ENCODE data around the gene SMS. TPM values are rescaled to one million over a fixed set of nuclear protein-coding genes. Genes with fewer than 3 reads are reported as not detected.

Gene SMS
- total and polyA plus RNA-seq, 10 of the 15 experiments (the other 5 are each of a cell fraction or from before 2014, with no cell fraction given), result 55.8 to 156 (median 114) TPM

GRCh38 chrX:21944136-21944615 lies 3.7 kb downstream of the SMS start (continued):
- no peak for TF ChIP-seq ZNF687 (IDR thresholded peaks at IDR 0.05)
- no peak for TF ChIP-seq RUNX3 (IDR thresholded peaks at IDR 0.05; ENCODE audit: low read length)
- no peak for TF ChIP-seq ZNF384 (IDR thresholded peaks at IDR 0.05; ENCODE audit: borderline replicate concordance, low read depth, low read length)
- no peak for TF ChIP-seq KDM1A (IDR thresholded peaks at IDR 0.05; ENCODE audit: borderline replicate concordance)
- no peak for TF ChIP-seq CTCF (IDR thresholded peaks at IDR 0.05 in 2 of 3, conservative IDR thresholded peaks at IDR 0.05 in 1 of 3; ENCODE audit: control insufficient read depth in 2 of 3, extremely low read depth in 1 of 3, insufficient read depth in 1 of 3, low read depth in 3 of 3, low read length in 3 of 3)
- TF ChIP-seq IRF3 (IDR thresholded peaks at IDR 0.05), result no peak
- TF ChIP-seq TARDBP (IDR thresholded peaks at IDR 0.05; ENCODE audit: borderline replicate concordance), result no peak
- no peak for TF ChIP-seq FOXM1 (IDR thresholded peaks at IDR 0.05; ENCODE audit: low read depth, low read length)
- no peak for TF ChIP-seq ZNF622 (IDR thresholded peaks at IDR 0.05)
